Measurements from ENCODE around the gene HCK. TPM values are rescaled to one million over a fixed set of nuclear protein-coding genes. Genes with fewer than 3 reads are reported as not detected.

The HCK gene
- total RNA-seq, 2 donors from 2014 or later: 0.14 TPM; not detected in 1

DNA sequence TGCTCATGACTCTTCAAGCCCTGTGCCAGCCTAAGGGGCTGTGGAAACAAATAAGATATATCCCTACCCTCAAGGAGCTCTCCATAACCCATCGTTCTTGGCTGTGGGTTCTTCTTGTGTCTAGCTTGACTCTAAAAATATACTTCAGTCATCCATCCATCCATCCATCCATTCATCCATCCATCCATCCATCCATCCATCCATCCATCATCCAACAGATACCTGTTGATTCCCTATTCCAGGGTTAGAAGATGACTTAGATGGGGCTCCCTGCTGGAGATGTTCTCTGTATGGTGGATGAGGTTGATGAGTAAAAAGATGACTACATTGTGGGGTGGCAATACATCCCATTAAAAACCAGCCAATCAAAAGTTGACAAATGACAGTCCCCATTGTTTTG is 23.5 kb downstream of the HCK start:
- DNase-seq (ENCODE audit: low spot score) (no peak), ATAC-seq (no peak)
- Mint-ChIP-seq H3K36me3 (no peaks in the 10 kb centered on the region), H3K9me3 (no peaks in the 10 kb centered on the region), H3K4me1 (ENCODE audit: low read depth in 2 of 2) (peaks cover 0 to 2% of the 10 kb centered on the region in 2 donors), H3K27me3 (peaks cover 9% of the 10 kb centered on the region in 2 donors), H3K27ac (no peak overlapping the region), H3K4me3 (no peak overlapping the region)

DNA sequence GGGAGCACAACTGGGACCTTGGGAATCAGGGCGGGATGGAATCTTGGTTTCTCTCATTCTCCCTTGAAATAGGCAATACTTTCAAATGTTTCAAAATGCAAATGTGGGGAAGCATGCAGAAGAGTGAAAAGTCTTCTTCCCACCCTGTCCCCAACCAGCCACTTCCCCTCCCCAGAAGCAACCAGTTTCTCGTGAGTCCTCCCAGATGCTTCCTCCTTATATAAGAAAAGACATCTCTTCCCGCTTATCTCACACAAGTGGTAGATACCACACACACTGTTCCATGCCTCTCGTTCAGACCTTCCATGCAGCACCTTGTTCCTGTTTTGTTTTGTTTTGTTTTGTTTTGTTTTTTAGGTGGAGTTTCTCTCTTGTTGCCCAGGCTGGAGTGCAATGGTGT is 25.1 kb downstream of the HCK start:
- H3K36me3 Mint-ChIP-seq: no peaks in the 10 kb centered on the region
- no peaks in the 10 kb centered on the region for H3K4me1 Mint-ChIP-seq (ENCODE audit: low read depth in 2 of 2)
- no peak for DNase-seq (ENCODE audit: low spot score)
- H3K9me3 Mint-ChIP-seq: no peaks in the 10 kb centered on the region
- no peak overlapping the region for H3K27ac Mint-ChIP-seq
- peaks cover 8 to 10% of the 10 kb centered on the region in 2 donors for H3K27me3 Mint-ChIP-seq
- no peak for ATAC-seq
- H3K4me3 Mint-ChIP-seq: no peak overlapping the region

DNA sequence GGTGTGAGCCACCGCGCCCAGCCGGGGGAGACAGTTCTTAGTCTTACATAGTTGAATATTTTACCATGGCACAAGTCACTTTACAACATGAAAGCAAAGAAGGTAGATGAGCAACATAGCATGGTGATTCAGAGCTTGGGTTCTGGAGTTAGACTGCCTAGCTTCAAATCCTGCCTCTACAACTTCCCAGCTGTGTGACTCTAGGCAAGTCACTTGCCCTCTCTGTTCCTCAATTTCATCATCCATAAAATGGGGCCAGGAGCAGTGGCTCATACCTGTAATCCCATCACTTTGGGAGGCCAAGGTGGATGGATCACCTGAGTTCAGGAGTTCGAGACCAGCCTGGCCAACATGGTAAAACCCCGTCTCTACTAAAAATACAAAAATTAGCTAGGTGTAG is 26.3 kb downstream of the HCK start:
- no peaks in the 10 kb centered on the region for H3K4me1 Mint-ChIP-seq (ENCODE audit: low read depth in 2 of 2)
- DNase-seq (ENCODE audit: low spot score) (no peak), ATAC-seq (no peak)
- no peaks in the 10 kb centered on the region for H3K36me3 Mint-ChIP-seq
- H3K27me3 Mint-ChIP-seq: peaks cover 14 to 15% of the 10 kb centered on the region in 2 donors
- H3K27ac Mint-ChIP-seq: no peak overlapping the region
- H3K4me3 Mint-ChIP-seq: no peak overlapping the region
- H3K9me3 Mint-ChIP-seq: no peaks in the 10 kb centered on the region

DNA sequence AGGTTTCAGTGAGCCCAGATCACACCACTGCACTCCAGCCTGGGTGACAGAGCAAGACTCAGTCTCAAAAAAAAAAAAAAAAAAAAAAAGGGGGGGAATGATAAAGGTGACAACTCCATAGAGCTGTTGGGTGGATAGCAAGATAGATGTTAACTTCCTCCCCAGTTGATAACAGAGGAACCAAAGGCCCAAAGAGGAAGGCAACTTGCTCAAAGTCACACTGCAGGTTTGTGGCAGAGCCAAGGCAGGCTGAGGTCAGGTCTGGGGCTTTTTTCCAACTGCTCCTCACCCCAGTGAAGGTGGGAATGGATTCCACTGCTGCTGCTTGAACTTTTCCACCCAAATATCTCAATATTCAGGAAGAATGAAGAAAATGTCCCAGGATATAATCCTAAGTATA is 26.7 kb downstream of the HCK start:
- no peaks in the 10 kb centered on the region for H3K9me3 Mint-ChIP-seq
- no peaks in the 10 kb centered on the region for H3K36me3 Mint-ChIP-seq
- H3K4me1 Mint-ChIP-seq (ENCODE audit: low read depth in 2 of 2): no peaks in the 10 kb centered on the region
- peaks cover 16 to 17% of the 10 kb centered on the region in 2 donors for H3K27me3 Mint-ChIP-seq
- ATAC-seq (no peak), DNase-seq (ENCODE audit: low spot score) (no peak)
- H3K4me3 Mint-ChIP-seq: no peak overlapping the region
- H3K27ac Mint-ChIP-seq: no peak overlapping the region

DNA sequence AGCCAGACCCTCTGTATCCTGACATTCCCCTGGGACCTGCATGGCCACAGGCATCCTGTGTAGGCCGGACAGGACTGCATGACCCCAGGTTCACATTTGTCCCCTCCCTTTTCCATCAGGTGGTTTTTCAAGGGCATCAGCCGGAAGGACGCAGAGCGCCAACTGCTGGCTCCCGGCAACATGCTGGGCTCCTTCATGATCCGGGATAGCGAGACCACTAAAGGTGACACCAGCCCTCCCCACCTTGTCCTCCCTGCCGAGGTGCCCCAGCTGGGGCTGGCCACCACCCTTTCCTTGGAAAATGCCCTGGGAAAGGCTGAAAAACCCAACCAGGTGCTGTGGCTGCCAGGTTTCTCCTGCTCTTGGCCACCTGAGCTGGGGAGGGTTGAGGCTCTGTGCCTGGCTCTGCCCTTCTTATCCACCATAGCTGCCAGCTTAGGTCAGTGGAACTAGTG is 27.6 kb downstream of the HCK start:
- ATAC-seq: no peak
- DNase-seq (ENCODE audit: low spot score): no peak
- H3K36me3 Mint-ChIP-seq: no peaks in the 10 kb centered on the region
- no peak overlapping the region for H3K4me3 Mint-ChIP-seq
- no peaks in the 10 kb centered on the region for H3K9me3 Mint-ChIP-seq
- no peak overlapping the region for H3K27ac Mint-ChIP-seq
- no peaks in the 10 kb centered on the region for H3K4me1 Mint-ChIP-seq (ENCODE audit: low read depth in 2 of 2)
- peaks cover 16 to 17% of the 10 kb centered on the region in 2 donors for H3K27me3 Mint-ChIP-seq

DNA sequence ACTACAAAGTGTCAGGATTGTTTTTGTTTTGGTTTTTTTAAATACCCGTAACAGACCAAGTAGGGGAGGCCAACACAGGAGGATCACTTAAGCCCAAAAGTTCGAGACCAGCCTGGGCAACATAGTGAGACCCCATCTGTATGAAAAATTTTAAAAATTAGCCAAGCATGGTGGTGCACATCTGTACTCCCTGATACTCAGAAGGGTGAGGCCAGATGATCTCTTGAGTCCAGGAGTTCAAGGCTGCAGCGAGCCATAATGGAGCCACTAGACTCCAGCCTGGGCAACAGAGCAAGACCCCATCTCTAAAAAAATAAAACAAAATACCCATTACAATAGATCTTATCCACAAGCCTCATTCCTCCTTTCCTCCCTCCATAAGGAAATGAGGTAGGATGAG is 28.7 kb downstream of the HCK start:
- H3K27me3 Mint-ChIP-seq: peaks cover 16 to 17% of the 10 kb centered on the region in 2 donors
- ATAC-seq (no peak), DNase-seq (ENCODE audit: low spot score) (no peak)
- H3K4me1 Mint-ChIP-seq (ENCODE audit: low read depth in 2 of 2): no peaks in the 10 kb centered on the region
- H3K9me3 Mint-ChIP-seq: no peaks in the 10 kb centered on the region
- no peaks in the 10 kb centered on the region for H3K36me3 Mint-ChIP-seq
- no peak overlapping the region for H3K4me3 Mint-ChIP-seq
- H3K27ac Mint-ChIP-seq: no peak overlapping the region

DNA sequence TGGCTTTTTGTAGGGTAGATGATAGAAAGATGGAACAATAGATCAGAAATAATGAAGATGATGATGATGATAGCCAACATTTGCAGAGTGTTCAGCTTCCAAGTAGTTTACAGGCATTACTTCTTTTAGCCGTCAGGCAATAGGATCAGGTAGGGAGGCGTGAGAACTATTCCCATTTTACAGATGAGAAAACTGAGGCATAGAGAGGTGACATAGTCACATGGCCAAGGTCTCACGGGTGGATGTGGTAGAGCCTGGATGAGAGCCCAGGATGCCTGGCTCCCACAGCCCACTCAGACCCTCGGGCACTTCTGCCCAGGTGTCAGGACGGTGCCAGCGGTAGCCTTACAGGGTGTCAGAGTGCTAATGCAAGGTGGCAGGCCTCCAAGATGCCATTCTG is 31.4 kb downstream of the HCK start:
- H3K9me3 Mint-ChIP-seq: no peaks in the 10 kb centered on the region
- no peaks in the 10 kb centered on the region for H3K4me1 Mint-ChIP-seq (ENCODE audit: low read depth in 2 of 2)
- no peak for DNase-seq (ENCODE audit: low spot score)
- no peak for ATAC-seq
- H3K4me3 Mint-ChIP-seq: no peak overlapping the region
- no peak overlapping the region for H3K27ac Mint-ChIP-seq
- peaks cover 9 to 10% of the 10 kb centered on the region in 2 donors for H3K27me3 Mint-ChIP-seq
- H3K36me3 Mint-ChIP-seq: no peaks in the 10 kb centered on the region

DNA sequence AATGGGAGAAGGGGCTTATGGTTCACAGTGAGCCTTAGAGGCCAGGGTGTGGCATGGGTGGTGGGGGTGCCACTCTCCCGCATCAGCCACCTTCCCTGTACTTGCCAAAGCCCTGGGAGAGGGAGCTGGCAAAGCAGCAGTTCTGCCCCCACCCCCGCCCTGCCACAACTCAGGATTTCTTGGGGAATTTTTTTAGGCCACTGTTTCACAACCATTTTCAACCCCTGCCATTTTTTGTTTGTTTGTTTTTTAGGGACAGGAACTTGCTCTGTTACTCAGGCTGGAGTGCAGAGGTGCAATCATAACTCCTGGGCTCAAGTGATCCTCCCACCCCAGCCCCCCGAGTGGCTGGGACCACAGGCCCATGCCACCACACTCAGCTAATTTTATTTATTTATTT is 35.0 kb downstream of the HCK start:
- no peaks in the 10 kb centered on the region for H3K36me3 Mint-ChIP-seq

DNA sequence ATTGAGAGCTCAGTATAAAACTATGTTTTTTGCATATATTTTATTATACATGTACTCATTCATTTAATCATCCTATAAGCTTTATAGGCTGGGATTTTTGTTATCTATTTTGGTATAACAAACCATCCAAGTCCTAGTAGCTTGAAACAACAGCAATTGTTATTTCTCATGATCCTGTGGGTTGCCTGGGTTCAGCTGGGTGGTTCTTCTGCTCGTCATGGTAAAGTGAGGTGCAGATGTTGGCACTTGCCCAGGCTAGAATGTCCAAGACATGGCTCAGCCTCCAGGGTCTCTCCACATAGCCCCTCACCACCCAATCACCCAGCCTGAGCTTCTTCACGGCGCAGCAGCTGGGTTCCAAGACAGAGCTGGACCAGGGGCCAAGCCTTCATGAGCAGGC is 36.7 kb downstream of the HCK start:
- no peak overlapping the region for H3K4me3 Mint-ChIP-seq
- no peaks in the 10 kb centered on the region for H3K36me3 Mint-ChIP-seq
- H3K4me1 Mint-ChIP-seq (ENCODE audit: low read depth in 2 of 2): no peaks in the 10 kb centered on the region
- ATAC-seq: no peak
- H3K9me3 Mint-ChIP-seq: no peaks in the 10 kb centered on the region
- DNase-seq (ENCODE audit: low spot score): no peak
- no peak overlapping the region for H3K27ac Mint-ChIP-seq
- H3K27me3 Mint-ChIP-seq: peaks cover 9% of the 10 kb centered on the region in 2 donors

More for the DNA sequence above, 35.0 kb downstream of the HCK start:
- H3K4me1 Mint-ChIP-seq (ENCODE audit: low read depth in 2 of 2): no peaks in the 10 kb centered on the region
- ATAC-seq (no peak), DNase-seq (ENCODE audit: low spot score) (no peak)
- no peaks in the 10 kb centered on the region for H3K9me3 Mint-ChIP-seq
- no peak overlapping the region for H3K4me3 Mint-ChIP-seq
- peaks cover 6 to 10% of the 10 kb centered on the region in 2 donors for H3K27me3 Mint-ChIP-seq
- H3K27ac Mint-ChIP-seq: no peak overlapping the region

DNA sequence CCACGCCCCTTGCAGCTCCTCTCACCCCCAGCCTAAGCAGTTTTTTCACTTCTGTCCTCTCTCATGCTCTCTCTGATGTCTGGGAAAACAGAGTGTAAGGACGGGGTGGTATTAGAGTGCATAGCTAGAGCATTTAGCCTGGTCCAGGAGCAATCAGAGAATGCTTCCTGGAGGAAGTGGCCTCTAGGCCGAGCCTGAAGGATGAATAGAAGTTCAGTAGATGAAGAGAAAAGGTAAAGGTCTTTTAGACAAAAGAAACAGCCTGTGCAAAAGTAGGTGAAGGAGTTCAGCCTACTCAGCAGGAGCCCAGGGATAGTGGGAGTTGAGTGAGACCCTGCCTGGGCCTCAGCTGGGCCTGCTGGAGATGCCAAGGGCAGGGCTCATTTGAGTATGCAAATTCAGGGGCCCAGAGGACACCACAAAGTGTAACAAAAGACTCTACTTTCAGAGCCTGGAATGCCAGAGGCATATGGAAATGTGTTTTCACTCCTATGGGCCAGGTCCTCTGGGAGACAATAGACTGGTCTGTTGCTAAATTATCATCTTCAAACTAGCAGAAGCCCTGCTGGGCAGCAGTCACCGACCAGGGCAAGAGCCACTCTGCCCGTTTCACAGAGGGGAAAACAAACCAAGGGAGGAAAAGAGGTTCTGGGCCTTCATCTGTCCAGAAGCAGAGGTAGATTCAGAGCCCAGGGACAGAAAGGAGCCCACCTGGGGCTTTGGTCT is 37.8 kb downstream of the HCK start:
- H3K9me3 Mint-ChIP-seq: no peaks in the 10 kb centered on the region
- no peak for DNase-seq (ENCODE audit: low spot score)
- H3K27me3 Mint-ChIP-seq: peaks cover 15 to 17% of the 10 kb centered on the region in 2 donors
- H3K36me3 Mint-ChIP-seq: no peaks in the 10 kb centered on the region
- no peak overlapping the region for H3K4me3 Mint-ChIP-seq
- no peak for ATAC-seq
- H3K4me1 Mint-ChIP-seq (ENCODE audit: low read depth in 2 of 2): no peaks in the 10 kb centered on the region
- H3K27ac Mint-ChIP-seq: no peak overlapping the region

DNA sequence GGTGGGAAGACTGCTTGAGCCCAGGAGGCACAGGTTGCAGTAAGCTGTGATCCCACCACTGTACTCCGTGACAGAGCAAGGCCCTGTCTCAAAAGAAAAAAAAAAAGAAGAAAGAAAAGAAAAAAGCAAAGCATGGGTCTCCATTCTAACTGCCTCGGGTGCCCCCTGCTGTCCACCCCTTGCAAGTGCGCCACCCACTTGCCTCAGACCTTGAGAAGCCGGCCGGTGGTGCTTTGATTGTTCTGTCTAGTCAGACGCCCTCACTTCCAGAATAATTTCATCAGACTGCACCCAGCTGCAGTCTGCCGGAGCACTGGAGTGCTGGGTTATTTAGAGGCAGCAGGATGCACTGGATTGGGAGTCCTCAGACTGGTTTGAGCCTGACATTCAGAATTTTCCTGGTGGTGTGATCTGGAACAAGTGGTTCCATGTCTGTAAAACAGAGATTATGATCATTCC is 39.9 kb downstream of the HCK start:
- DNase-seq (ENCODE audit: low spot score) (no peak), ATAC-seq (peak; percentile 77 to 78)
- Mint-ChIP-seq H3K27ac (no peak overlapping the region), H3K4me1 (ENCODE audit: low read depth in 2 of 2) (no peaks in the 10 kb centered on the region), H3K4me3 (no peak overlapping the region), H3K9me3 (no peaks in the 10 kb centered on the region), H3K27me3 (peaks cover 15 to 17% of the 10 kb centered on the region in 2 donors), H3K36me3 (no peaks in the 10 kb centered on the region)

DNA sequence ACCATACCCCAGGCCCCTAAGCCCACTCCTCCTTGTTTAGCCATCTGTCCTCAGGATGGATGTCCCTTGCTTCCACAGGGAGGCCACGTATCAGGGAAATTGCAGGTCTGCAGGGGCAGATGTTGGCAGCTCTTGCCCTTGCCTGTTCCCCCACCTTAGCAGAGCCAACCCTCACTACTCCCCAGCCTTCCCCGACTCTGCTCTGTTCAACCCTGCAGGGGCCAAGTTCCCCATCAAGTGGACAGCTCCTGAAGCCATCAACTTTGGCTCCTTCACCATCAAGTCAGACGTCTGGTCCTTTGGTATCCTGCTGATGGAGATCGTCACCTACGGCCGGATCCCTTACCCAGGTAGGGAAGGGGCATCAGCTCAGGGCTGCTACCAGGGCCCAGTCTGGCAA is 46.7 kb downstream of the HCK start:
- H3K27ac Mint-ChIP-seq: no peak overlapping the region
- ATAC-seq: no peak

DNA sequence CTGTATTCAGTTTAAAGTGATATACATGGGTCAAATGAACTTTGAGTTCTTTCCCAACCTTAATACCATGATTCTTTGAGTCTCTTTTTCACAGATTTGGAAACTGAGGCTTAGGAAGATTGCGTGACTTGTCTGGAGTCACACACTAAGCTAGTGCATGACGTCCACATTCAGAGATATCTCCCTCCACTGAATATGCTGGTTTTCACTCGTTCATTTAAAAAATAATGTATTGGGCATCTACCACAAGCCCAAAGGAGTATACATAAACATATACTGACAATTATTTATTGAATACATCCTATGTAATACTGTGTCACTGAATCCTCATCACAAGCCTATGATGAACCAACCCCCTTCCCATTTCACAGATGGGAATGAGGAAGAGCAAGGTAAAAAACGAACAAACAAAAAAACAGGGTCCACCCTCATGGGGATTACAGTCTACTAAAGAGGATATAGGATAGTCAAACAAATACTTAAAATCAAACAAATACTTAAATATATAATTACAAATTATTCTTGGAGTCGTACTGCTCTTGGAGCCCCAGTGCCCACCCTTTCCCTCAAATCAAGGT is 56.9 kb downstream of the HCK start:
- DNase-seq (ENCODE audit: low spot score) (no peak), ATAC-seq (no peak)
- Mint-ChIP-seq H3K27me3 (peaks cover 6 to 11% of the 10 kb centered on the region in 2 donors), H3K9me3 (no peaks in the 10 kb centered on the region), H3K27ac (peak overlapping the region; percentile 99 to 100), H3K4me3 (peak overlapping the region; percentile 93), H3K36me3 (peaks cover 5% of the 10 kb centered on the region), H3K4me1 (ENCODE audit: low read depth in 2 of 2) (peaks cover 32 to 35% of the 10 kb centered on the region in 2 donors)

More for the DNA sequence above, 46.7 kb downstream of the HCK start:
- DNase-seq (ENCODE audit: low spot score): no peak
- H3K4me3 Mint-ChIP-seq: no peak overlapping the region
- no peaks in the 10 kb centered on the region for H3K36me3 Mint-ChIP-seq
- no peaks in the 10 kb centered on the region for H3K4me1 Mint-ChIP-seq (ENCODE audit: low read depth in 2 of 2)
- H3K27me3 Mint-ChIP-seq: peaks cover 25 to 41% of the 10 kb centered on the region in 2 donors
- no peaks in the 10 kb centered on the region for H3K9me3 Mint-ChIP-seq

DNA sequence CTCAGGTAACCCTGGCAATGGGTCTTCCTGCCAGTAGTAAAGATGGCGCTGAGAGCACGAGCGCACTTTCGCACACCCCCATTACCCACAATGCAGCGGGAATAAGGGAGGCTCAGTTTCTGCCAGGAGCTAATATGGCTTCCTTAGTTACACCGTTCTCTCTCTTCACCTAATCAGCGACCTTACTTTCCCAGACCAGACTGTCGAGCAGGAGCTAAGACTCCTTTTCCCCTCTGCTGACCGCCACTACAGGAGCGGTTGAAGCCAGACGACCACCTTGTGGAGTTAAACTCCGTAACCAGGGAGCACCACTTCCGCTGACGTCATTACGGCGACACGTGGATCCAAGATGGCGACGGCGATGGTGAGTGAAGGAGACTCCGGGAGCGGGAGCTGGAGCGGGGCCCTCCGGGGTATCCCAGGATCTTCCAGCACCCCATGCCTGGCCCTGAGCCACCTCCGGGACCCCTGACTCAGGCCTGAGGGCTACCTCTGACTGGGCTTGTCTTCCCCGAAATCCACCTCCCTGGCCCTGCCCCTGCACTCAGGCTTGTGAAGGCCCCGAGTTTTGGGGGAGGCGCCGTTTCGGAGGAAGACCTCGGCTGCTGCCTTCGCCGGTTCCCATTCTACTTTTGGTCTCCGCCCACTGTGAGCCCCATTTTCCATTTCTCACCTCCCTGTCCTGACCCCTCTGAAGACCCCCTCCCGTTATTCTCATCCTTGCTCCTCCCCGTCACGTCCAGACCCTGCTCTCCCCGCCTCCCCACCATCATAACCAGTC is 57.5 kb downstream of the HCK start, which contains the start of gene TM9SF4:
Gene TM9SF4 (plus strand): TSS at position 323 of the 781 bp plus-strand sequence. CDS start 27 bp downstream, at position 350.
- peak; percentile 92 for DNase-seq (ENCODE audit: low spot score)
- Mint-ChIP-seq H3K4me1 (ENCODE audit: low read depth in 2 of 2) (peaks cover 35 to 37% of the 10 kb centered on the region in 2 donors), H3K27me3 (peaks cover 6 to 8% of the 10 kb centered on the region in 2 donors), H3K4me3 (peak within 1 kb of the TSS; percentile 93), H3K36me3 (peaks cover 5% of the 10 kb centered on the region), H3K27ac (peak within 1 kb of the TSS; percentile 99 to 100), H3K9me3 (no peaks in the 10 kb centered on the region)
- ATAC-seq: peak; percentile 90 to 93

Measured in natural killer cell treated with Interleukin-12 subunit alpha and Interleukin-12 subunit beta and Interleukin-15 and Interleukin-18, amount 100 ng/mL, for 72 hours (primary cell).